AG09319 (cell line): Measurements from ENCODE around the gene ALG11.
"Not testable (repeated sequence)": the region's sequence is repeated elsewhere in the genome, so short reads cannot be mapped to it uniquely, and the experiment has no call there.

Experiments used
- DNase-seq: peaks from one replicate; pipeline ENCODE4 v3.0.0-alpha.2; 2010; ENCODE audit warnings: low read depth; ENCODE audit errors: extremely low read depth
- TF ChIP-seq, protein P1 (sequence below): IDR thresholded peaks from 2 replicates; pipeline ENCODE4 v1.5.1; 2011; ENCODE audit warnings: low read depth, mild to moderate bottlenecking, inconsistent platforms, low read length, moderate library complexity

ALG11 gene

DNA sequence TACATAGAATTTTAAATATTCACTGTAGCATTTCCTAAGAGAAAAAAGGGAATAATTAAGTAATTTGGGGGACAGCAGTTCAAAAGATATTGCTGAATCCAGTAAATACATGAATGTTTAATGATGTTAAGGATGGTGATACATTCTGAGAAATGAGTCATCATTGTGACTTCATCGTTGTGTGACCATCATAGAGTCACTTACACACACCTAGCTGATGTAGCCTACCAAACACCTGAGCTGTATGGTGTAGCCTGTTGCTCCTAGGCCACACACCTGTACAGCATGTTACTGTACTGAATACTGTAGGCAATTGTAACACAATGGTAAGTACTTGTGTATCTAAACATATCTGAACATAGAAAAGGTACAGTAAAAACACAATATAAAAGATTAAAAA is 35.8 kb upstream of the ALG11 start:
- TF ChIP-seq, protein P1, sequence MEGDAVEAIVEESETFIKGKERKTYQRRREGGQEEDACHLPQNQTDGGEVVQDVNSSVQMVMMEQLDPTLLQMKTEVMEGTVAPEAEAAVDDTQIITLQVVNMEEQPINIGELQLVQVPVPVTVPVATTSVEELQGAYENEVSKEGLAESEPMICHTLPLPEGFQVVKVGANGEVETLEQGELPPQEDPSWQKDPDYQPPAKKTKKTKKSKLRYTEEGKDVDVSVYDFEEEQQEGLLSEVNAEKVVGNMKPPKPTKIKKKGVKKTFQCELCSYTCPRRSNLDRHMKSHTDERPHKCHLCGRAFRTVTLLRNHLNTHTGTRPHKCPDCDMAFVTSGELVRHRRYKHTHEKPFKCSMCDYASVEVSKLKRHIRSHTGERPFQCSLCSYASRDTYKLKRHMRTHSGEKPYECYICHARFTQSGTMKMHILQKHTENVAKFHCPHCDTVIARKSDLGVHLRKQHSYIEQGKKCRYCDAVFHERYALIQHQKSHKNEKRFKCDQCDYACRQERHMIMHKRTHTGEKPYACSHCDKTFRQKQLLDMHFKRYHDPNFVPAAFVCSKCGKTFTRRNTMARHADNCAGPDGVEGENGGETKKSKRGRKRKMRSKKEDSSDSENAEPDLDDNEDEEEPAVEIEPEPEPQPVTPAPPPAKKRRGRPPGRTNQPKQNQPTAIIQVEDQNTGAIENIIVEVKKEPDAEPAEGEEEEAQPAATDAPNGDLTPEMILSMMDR, result no peak
- DNase-seq, result no peak

- TF ChIP-seq, protein P1, result no peak
- DNase-seq, result no peak
Observed at GRCh38 chr13:51976890-51977289, 35.3 kb upstream of the ALG11 start.

DNA sequence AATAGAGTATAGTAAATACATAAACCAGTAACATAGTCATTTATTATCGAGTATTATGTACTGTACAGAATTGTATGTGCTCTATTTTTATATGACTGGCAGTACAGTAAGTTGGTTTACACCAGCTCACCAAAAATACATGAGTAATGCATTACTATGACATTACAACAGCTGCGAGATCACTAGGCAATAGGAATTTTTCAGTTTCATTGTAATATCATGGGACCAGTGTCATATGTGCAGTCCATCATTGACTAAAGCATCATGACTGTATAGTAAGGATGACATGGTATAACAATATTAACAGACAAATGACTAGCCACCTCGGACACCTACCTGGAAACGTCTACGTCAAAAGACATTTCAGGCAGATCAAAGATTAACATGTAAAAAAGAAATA is 34.6 kb upstream of the ALG11 start:
- TF ChIP-seq, protein P1, result no peak
- no peak for DNase-seq

GRCh38 chr13:51978796-51979556 is 33.2 kb upstream of the ALG11 start:
- TF ChIP-seq, protein P1, result no peak
- DNase-seq, result no peak

DNA sequence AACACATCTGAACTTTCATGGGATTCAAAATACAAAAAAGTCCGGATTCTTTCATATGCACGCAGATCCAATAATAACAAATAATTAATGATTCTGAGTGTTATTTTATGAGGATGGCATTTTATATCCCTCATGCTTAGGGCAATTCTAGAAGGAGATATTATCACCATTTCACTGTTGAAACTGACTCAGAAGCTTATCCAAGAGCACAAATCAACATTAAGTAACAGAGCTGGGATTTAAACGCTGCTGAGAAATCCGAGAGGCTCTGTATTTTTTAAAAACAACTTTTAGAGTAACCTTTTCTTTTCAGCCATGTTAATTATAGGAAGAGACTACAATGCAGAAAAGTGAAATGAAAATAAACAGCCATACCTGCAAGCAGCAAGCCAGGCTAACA is 31.3 kb upstream of the ALG11 start:
- TF ChIP-seq, protein P1, result no peak
- no peak for DNase-seq

GRCh38 chr13:51981355-51981754 is 30.8 kb upstream of the ALG11 start:
- DNase-seq, result no peak
- TF ChIP-seq, protein P1, result no peak

- not testable (repeated sequence) for DNase-seq
Observed at GRCh38 chr13:51983292-51983691, 28.9 kb upstream of the ALG11 start.

GRCh38 chr13:51984904-51985303 is 27.3 kb upstream of the ALG11 start:
- DNase-seq, result not testable (repeated sequence)
